ENCODE results near the gene VPS16.

VPS16 gene

GRCh38 chr20:2840138-2840966 lies at the start of gene VPS16, which contains the start of gene PCED1A:
TSS of gene VPS16 (plus strand) at chr20:2840745. CDS start at chr20:2840775, 30 bp downstream.
TSS of gene PCED1A (minus strand) at chr20:2840655. CDS start at chr20:2839912, 743 bp downstream.
- DNase-seq (ENCODE audit: low read depth in 1 of 2, low spot score in 1 of 2), result peak; percentile 68 to 88

GRCh38 chr20:2793471-2793870 lies 47.1 kb upstream of the VPS16 start:
- DNase-seq (ENCODE audit: low read depth in 1 of 2, low spot score in 1 of 2), result no peak

GRCh38 chr20:2794202-2794748 lies 46.3 kb upstream of the VPS16 start:
- no peak for DNase-seq (ENCODE audit: low read depth in 1 of 2, low spot score in 1 of 2)

- DNase-seq (ENCODE audit: low read depth in 1 of 2, low spot score in 1 of 2), result no peak
Measured at GRCh38 chr20:2794866-2795447, 45.6 kb upstream of the VPS16 start.

- DNase-seq (ENCODE audit: low read depth in 1 of 2, low spot score in 1 of 2), result no peak
Measured at GRCh38 chr20:2795451-2795850, 45.1 kb upstream of the VPS16 start.

- no peak for DNase-seq (ENCODE audit: low read depth in 1 of 2, low spot score in 1 of 2)
Measured at GRCh38 chr20:2796011-2796660, 44.4 kb upstream of the VPS16 start.

GRCh38 chr20:2797136-2797983 lies 43.2 kb upstream of the VPS16 start:
- DNase-seq (ENCODE audit: low read depth in 1 of 2, low spot score in 1 of 2), result no peak

- no peak for DNase-seq (ENCODE audit: low read depth in 1 of 2, low spot score in 1 of 2)
Measured at GRCh38 chr20:2798095-2798805, 42.3 kb upstream of the VPS16 start.

GRCh38 chr20:2798814-2799213 lies 41.7 kb upstream of the VPS16 start:
- DNase-seq (ENCODE audit: low read depth in 1 of 2, low spot score in 1 of 2), result no peak

- no peak for DNase-seq (ENCODE audit: low read depth in 1 of 2, low spot score in 1 of 2)
Measured at GRCh38 chr20:2799271-2799670, 41.3 kb upstream of the VPS16 start.

GRCh38 chr20:2799688-2800520 lies 40.6 kb upstream of the VPS16 start:
- DNase-seq (ENCODE audit: low read depth in 1 of 2, low spot score in 1 of 2), result no peak

- no peak for DNase-seq (ENCODE audit: low read depth in 1 of 2, low spot score in 1 of 2)
Measured at GRCh38 chr20:2800521-2801285, 39.8 kb upstream of the VPS16 start, which contains the start of gene CPXM1. TSS of gene CPXM1 (minus strand) at chr20:2800627. CDS start at chr20:2800572, 55 bp downstream.

- no peak for DNase-seq (ENCODE audit: low read depth in 1 of 2, low spot score in 1 of 2)
Measured at GRCh38 chr20:2801286-2801728, 39.2 kb upstream of the VPS16 start.

- DNase-seq (ENCODE audit: low read depth in 1 of 2, low spot score in 1 of 2), result no peak
Measured at GRCh38 chr20:2804041-2804828, 36.3 kb upstream of the VPS16 start.

GRCh38 chr20:2804852-2805688 lies 35.5 kb upstream of the VPS16 start:
- no peak for DNase-seq (ENCODE audit: low read depth in 1 of 2, low spot score in 1 of 2)

GRCh38 chr20:2805689-2806350 lies 34.7 kb upstream of the VPS16 start:
- no peak for DNase-seq (ENCODE audit: low read depth in 1 of 2, low spot score in 1 of 2)
